Upper lobe of left lung (tissue), 6 donors: ENCODE data around the gene LPA. TPM values are rescaled to one million over a fixed set of nuclear protein-coding genes. Genes with fewer than 3 reads are reported as not detected.
"Not testable (repeated sequence)": the region's sequence is repeated elsewhere in the genome, so short reads cannot be mapped to it uniquely, and the experiment has no call there.

ENCODE experiments used
- ATAC-seq, 2 donors: fragments of 200-7000 bp; cut with Tn5 transposase; one replicate each; pipeline ENCODE4 v1.9.1; 2022; ENCODE audit warnings: mild to moderate bottlenecking in 2 of 2, moderate library complexity in 2 of 2; ENCODE audit not compliant: low FRiP score in 2 of 2
- DNase-seq, 2 donors: peaks; one replicate each; pipeline ENCODE4 v3.0.0-alpha.2; 2019 to 2020
- H3K27ac ChIP-seq, 4 donors: fragments of 200-600 bp; sonication (generic); one replicate each; pipeline ENCODE4 v1.5.1; 2016 to 2019
- H3K27me3 ChIP-seq, 4 donors: fragments of 200-600 bp; sonication (generic); one replicate each; pipeline ENCODE4 v1.5.1; 2017 to 2019
- H3K36me3 ChIP-seq, 4 donors: fragments of 200-600 bp; sonication (generic); one replicate each; pipeline ENCODE4 v1.5.1; 2016 to 2019
- H3K4me1 ChIP-seq, 4 donors: fragments of 200-600 bp; sonication (generic); one replicate each; pipeline ENCODE4 v1.5.1; 2018 to 2019
- H3K4me3 ChIP-seq, 4 donors: fragments of 200-600 bp; sonication (generic); one replicate each; pipeline ENCODE4 v1.5.1; 2017 to 2019; ENCODE audit warnings: mild to moderate bottlenecking in 2 of 4, moderate library complexity in 1 of 4
- H3K9me3 ChIP-seq, 4 donors: fragments of 200-600 bp; sonication (generic); one replicate each; pipeline ENCODE4 v1.5.1; 2018 to 2019
- EP300 ChIP-seq, 4 donors: sonication (generic); formaldehyde crosslinking; IDR thresholded peaks; one replicate each; pipeline ENCODE4 v1.5.1; 2017; ENCODE audit warnings: antibody characterized with exemption in 4 of 4, control low read depth in 2 of 4
- POLR2A ChIP-seq, 4 donors: fragments of 450-650 bp; IDR thresholded peaks; one replicate each; pipeline ENCODE4 v1.5.1; 2016 to 2017; ENCODE audit warnings: antibody characterized with exemption in 4 of 4, mild to moderate bottlenecking in 2 of 4
- POLR2AphosphoS5 ChIP-seq, 2 donors: sonication (generic); formaldehyde crosslinking; IDR thresholded peaks; one replicate each; pipeline ENCODE4 v1.5.1; 2017; ENCODE audit warnings: antibody characterized with exemption in 2 of 2
- WGBS, 2 donors: methylation state at CpG; one replicate each; pipeline ENCODE4 v1.1.5; 2017 to 2018; 5-methylcytosine and 5-hydroxymethylcytosine counted together
- total RNA-seq, 6 donors: library from RNA; depleted of rRNA in 4 of 6; stranded (reverse); fragments of >200 nt in 4 of 6; gene quantifications; one replicate each; pipeline versions ENCODE4 v1.1.0 to v1.2.1, GENCODE V29; 2016 to 2021
- TF ChIP-seq, protein P1 (sequence below), 6 experiments: fragments of 450-650 bp in 4 of 6; fragments of 200-600 bp in 2 of 6; sonication (generic) in 2 of 6; IDR thresholded peaks; one replicate each; pipeline ENCODE4 v1.5.1; 2016 to 2019; ENCODE audit warnings: antibody characterized with exemption in 6 of 6
- donor health status: DM: no; HTN: no; CAD: no; lungs with moderate emphysema.
- donor health status: DM: no; HTN: yes; CAD: no; lungs with severe emphysema.

LPA gene
- total RNA-seq, 6 donors from 2014 or later = 0.15 to 2.1 (median 0.23) TPM; not detected in 2

DNA sequence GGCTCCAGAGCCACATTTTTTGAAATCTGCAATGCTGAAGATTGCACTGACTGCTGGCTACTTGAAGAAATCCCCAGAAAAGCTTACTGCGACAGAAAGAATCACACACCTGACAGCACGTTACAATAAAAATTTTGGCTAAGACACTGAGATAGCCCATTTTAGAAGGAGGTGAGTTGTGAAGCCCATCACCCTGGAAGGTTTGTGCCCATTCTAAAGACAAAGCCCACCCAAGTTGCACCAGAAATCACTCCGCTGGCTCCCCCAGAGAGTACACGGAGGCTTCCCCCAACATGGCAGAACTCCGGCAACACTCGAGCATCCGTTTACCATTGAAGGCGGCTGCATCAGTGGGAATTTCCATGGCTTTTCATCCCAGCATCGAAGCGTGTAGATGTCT lies 29.4 kb downstream of the LPA start:
- peak in 1 of 2 donors; percentile 65 for ATAC-seq
- Histone ChIP-seq H3K4me3 (no peak overlapping the region), H3K27me3 (no peaks in the 10 kb centered on the region), H3K4me1 (no peaks in the 10 kb centered on the region), H3K27ac (no peak overlapping the region), H3K36me3 (no peaks in the 10 kb centered on the region), H3K9me3 (no peaks in the 10 kb centered on the region)
- WGBS, 2 donors = 90 to 96% methylated on average over 10 of the region's 10 CpGs
- TF ChIP-seq POLR2A (IDR thresholded peaks at IDR 0.05) (no peak), POLR2AphosphoS5 (IDR thresholded peaks at IDR 0.05) (no peak), EP300 (IDR thresholded peaks at IDR 0.05) (no peak)
- TF ChIP-seq, protein P1, sequence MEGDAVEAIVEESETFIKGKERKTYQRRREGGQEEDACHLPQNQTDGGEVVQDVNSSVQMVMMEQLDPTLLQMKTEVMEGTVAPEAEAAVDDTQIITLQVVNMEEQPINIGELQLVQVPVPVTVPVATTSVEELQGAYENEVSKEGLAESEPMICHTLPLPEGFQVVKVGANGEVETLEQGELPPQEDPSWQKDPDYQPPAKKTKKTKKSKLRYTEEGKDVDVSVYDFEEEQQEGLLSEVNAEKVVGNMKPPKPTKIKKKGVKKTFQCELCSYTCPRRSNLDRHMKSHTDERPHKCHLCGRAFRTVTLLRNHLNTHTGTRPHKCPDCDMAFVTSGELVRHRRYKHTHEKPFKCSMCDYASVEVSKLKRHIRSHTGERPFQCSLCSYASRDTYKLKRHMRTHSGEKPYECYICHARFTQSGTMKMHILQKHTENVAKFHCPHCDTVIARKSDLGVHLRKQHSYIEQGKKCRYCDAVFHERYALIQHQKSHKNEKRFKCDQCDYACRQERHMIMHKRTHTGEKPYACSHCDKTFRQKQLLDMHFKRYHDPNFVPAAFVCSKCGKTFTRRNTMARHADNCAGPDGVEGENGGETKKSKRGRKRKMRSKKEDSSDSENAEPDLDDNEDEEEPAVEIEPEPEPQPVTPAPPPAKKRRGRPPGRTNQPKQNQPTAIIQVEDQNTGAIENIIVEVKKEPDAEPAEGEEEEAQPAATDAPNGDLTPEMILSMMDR (IDR thresholded peaks at IDR 0.05) = no peak
- DNase-seq = peak in 1 of 2 donors; percentile 42

DNA sequence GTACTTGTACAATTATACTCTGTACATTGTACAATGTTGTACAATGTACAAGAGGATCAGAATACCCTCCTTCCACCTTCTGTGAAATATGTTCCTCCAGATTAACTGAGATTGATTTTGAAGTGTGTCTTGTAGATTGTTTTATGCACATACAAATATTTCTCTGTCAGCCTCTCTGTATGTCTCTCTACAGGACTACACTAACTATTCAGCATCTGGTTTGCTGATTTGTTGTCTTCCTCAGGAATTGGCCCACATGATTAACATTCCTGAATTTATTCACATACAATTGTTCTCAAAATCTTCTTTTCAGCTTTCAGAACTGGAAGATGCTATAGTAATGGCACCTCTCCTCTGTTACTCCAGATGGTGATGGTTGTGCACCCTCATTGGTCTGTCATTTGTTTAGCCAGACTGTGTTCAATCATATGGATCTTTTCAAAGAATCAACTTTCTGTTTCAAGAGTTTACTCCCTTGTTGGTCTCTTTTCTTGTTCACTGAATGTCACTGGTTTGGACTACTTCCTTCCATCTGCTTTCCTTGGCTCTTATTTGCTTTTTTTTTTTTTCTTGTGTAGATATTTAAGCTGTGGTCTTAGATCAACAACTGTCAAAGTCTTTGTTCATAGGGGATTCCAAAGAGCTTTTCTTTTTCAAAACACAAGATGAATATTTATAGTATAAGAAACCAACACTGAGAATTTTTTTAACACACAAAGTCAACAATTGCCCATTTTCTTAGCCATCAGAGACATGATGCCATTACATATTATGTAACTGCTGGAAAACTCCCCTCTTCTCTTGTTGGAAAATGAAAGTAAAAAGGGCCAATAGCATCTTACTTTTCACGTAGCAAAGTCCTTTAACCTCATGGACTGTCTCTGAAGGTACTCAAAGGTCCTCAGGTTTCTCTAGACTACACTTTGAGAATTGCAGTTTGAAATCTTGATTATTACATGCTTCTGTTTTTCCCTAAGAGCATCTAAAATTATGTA lies 67.9 kb downstream of the LPA start:
- no peaks in the 10 kb centered on the region for H3K9me3 ChIP-seq
- H3K27me3 ChIP-seq = no peaks in the 10 kb centered on the region
- no peaks in the 10 kb centered on the region for H3K4me1 ChIP-seq
- 53% methylated on average over 1 of the region's 1 CpG for whole genome bisulfite sequencing, 2 donors
- H3K36me3 ChIP-seq = no peaks in the 10 kb centered on the region
- DNase-seq (no peak), ATAC-seq (no peak)
- H3K4me3 ChIP-seq = no peak overlapping the region
- H3K27ac ChIP-seq = no peak overlapping the region
- TF ChIP-seq POLR2AphosphoS5 (IDR thresholded peaks at IDR 0.05) (no peak), POLR2A (IDR thresholded peaks at IDR 0.05) (no peak), EP300 (IDR thresholded peaks at IDR 0.05) (no peak)
- TF ChIP-seq, protein P1 (IDR thresholded peaks at IDR 0.05) = no peak

DNA sequence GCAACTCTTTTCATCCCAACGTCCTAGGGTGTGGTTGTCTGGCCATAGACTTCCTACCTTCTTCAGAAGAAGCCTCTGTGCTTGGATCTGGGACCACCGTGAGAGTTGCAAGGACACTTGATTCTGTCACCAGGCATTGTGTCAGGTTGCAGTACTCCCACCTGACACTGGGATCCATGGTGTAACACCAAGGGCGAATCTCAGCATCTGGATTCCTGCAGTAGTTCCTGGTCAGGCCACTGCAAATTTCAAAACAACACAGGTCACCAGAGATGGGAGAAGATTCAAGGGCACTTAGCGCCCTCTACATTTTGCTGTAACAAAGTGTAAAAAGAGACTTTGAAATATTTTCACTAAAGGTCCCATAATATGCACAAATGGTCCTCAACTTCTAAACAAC lies 68.8 kb downstream of the LPA start:
- ATAC-seq, H3K9me3 ChIP-seq, H3K4me1 ChIP-seq, H3K27ac ChIP-seq, H3K27me3 ChIP-seq, H3K36me3 ChIP-seq, DNase-seq, H3K4me3 ChIP-seq: not testable (repeated sequence)
- 63 to 65% methylated on average over 4 of the region's 4 CpGs for WGBS, 2 donors

DNA sequence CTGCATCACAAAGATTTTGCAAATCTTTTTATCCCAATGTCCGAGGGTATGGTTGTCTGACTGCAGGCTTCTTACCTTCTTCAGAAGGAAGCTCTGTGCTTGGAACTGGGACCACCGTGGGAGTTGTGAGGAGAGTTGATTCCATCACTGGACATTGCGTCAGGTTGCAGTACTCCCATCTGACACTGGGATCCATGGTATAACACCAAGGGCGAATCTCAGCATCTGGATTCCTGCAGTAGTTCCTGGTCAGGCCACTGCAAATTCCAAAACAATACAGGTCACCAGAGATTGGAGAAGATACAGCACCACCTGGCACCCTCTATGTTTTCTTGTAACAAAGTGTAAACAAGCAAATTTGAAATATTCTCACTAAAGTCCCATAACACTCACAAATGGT lies 77.7 kb downstream of the LPA start:
- Histone ChIP-seq H3K4me1 (no peaks in the 10 kb centered on the region), H3K4me3 (no peak overlapping the region), H3K9me3 (peaks cover 0 to 2% (median 0%) of the 10 kb centered on the region in 4 donors), H3K27ac (no peak overlapping the region), H3K27me3 (no peaks in the 10 kb centered on the region), H3K36me3 (no peaks in the 10 kb centered on the region)
- ATAC-seq (no peak), DNase-seq (no peak)
- 74 to 78% methylated on average over 3 to 4 of the region's 4 CpGs for WGBS, 2 donors
- TF ChIP-seq POLR2AphosphoS5 (IDR thresholded peaks at IDR 0.05) = no peak
- TF ChIP-seq, protein P1 (IDR thresholded peaks at IDR 0.05) = no peak
- TF ChIP-seq POLR2A (IDR thresholded peaks at IDR 0.05) = no peak
- TF ChIP-seq EP300 (IDR thresholded peaks at IDR 0.05) = no peak

DNA sequence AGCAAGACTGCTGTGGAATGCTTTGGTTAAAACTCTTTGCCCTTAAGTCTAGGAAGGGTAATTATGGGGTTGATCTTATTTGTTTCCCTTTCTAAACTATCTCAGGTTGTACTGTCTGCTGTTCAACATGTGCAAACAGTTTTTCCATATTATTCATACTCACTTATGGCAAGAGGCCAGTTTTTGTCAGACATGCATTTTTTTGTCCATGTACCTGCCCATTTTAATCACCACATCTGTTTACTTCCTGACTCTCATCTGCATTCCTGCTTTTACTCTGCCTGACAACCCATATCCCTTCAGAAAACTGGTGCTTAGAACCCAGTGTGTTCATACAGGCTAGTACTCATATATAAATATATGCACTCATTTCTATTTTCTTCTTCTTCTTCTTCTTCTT lies 80.3 kb downstream of the LPA start:
- no peak for TF ChIP-seq POLR2A (IDR thresholded peaks at IDR 0.05)
- TF ChIP-seq, protein P1 (IDR thresholded peaks at IDR 0.05) = no peak
- no peak for TF ChIP-seq POLR2AphosphoS5 (IDR thresholded peaks at IDR 0.05)
- no peak for TF ChIP-seq EP300 (IDR thresholded peaks at IDR 0.05)
- no peaks in the 10 kb centered on the region for H3K4me1 ChIP-seq
- H3K4me3 ChIP-seq = no peak overlapping the region
- no peak overlapping the region for H3K27ac ChIP-seq
- peaks cover 0 to 2% (median 0%) of the 10 kb centered on the region in 4 donors for H3K9me3 ChIP-seq
- no peaks in the 10 kb centered on the region for H3K36me3 ChIP-seq
- DNase-seq = no peak
- no peak for ATAC-seq
- no peaks in the 10 kb centered on the region for H3K27me3 ChIP-seq
